AG09319 (cell line): ENCODE measurements around the gene RPS27L.

ENCODE experiments used
- DNase-seq: peaks from one replicate; pipeline ENCODE4 v3.0.0-alpha.2; 2010; ENCODE audit warnings: low read depth; ENCODE audit errors: extremely low read depth
- CTCF ChIP-seq: IDR thresholded peaks from 2 replicates; pipeline ENCODE4 v1.5.1; 2011; ENCODE audit warnings: low read depth, mild to moderate bottlenecking, inconsistent platforms, low read length, moderate library complexity

Gene RPS27L

GRCh38 chr15:63156086-63156710 lies 1.1 kb downstream of the RPS27L start:
- DNase-seq: no peak
- TF ChIP-seq CTCF: no peak

- no peak for TF ChIP-seq CTCF
- no peak for DNase-seq
Observed at GRCh38 chr15:63155486-63155885, 1.8 kb downstream of the RPS27L start.

- DNase-seq: no peak
- no peak for TF ChIP-seq CTCF
Observed at GRCh38 chr15:63151665-63152064, 5.6 kb downstream of the RPS27L start.

- peak; percentile 12 for TF ChIP-seq CTCF
Observed at GRCh38 chr15:63146684-63147083, 10.6 kb downstream of the RPS27L start.

GRCh38 chr15:63145426-63145825 lies 11.9 kb downstream of the RPS27L start:
- TF ChIP-seq CTCF: no peak
- DNase-seq: no peak

More at GRCh38 chr15:63146684-63147083, 10.6 kb downstream of the RPS27L start:
- no peak for DNase-seq

- DNase-seq: no peak
- TF ChIP-seq CTCF: no peak
Observed at GRCh38 chr15:63140936-63141335, 16.3 kb downstream of the RPS27L start.

GRCh38 chr15:63136742-63137141 lies 20.5 kb downstream of the RPS27L start:
- TF ChIP-seq CTCF: no peak

More at GRCh38 chr15:63136742-63137141, 20.5 kb downstream of the RPS27L start:
- no peak for DNase-seq
